Endothelial cell (in vitro differentiated cells): ENCODE data around the gene SLC9A9. TPM values are rescaled to one million over a fixed set of nuclear protein-coding genes. Genes with fewer than 3 reads are reported as not detected.

ENCODE experiments used
- DNase-seq: peaks from one replicate; pipeline ENCODE4 v3.0.0; 2021; ENCODE audit warnings: low spot score
- H3K27ac Mint-ChIP-seq: one replicate; pipeline ENCODE4 v1.8.0; 2021; ENCODE audit warnings: mixed read lengths, inconsistent platforms; ENCODE audit not compliant: unreplicated experiment
- H3K27me3 Mint-ChIP-seq: one replicate; pipeline ENCODE4 v1.8.0; 2021; ENCODE audit warnings: mild to moderate bottlenecking, moderate library complexity, mixed read lengths, inconsistent platforms; ENCODE audit not compliant: unreplicated experiment
- H3K36me3 Mint-ChIP-seq: one replicate; pipeline ENCODE4 v1.8.0; 2021; ENCODE audit warnings: mild to moderate bottlenecking, low read depth, mixed read lengths, inconsistent platforms; ENCODE audit not compliant: unreplicated experiment
- H3K4me1 Mint-ChIP-seq: one replicate; pipeline ENCODE4 v1.8.0; 2021; ENCODE audit warnings: mild to moderate bottlenecking, mixed read lengths, inconsistent platforms; ENCODE audit not compliant: unreplicated experiment
- H3K4me3 Mint-ChIP-seq: one replicate; pipeline ENCODE4 v1.8.0; 2021; ENCODE audit warnings: mild to moderate bottlenecking, mixed read lengths, inconsistent platforms; ENCODE audit not compliant: unreplicated experiment
- H3K9me3 Mint-ChIP-seq: one replicate; pipeline ENCODE4 v1.8.0; 2021; ENCODE audit warnings: mixed read lengths, inconsistent platforms; ENCODE audit not compliant: unreplicated experiment
- long read RNA-seq: library from polyadenylated mRNA; unstranded; transcript quantifications from one replicate; pipeline ENCODE4 v2.0.0, GENCODE V29; 2020; ENCODE audit not compliant: unreplicated experiment
- total RNA-seq: library from RNA; stranded (reverse); fragmentation: NEBNext Ultra II Directional; extraction: Animal tissue kit (Norgen Biotek cat#: 25700); gene quantifications from one replicate; pipeline ENCODE4 v1.2.1, GENCODE V29; 2021; ENCODE audit not compliant: unreplicated experiment
- TF ChIP-seq, protein P1 (sequence below): fragments of 200-600 bp; sonication (generic); IDR thresholded peaks from one replicate; pipeline ENCODE4 v1.5.0; 2021; ENCODE audit warnings: antibody characterized with exemption; ENCODE audit not compliant: unreplicated experiment

SLC9A9 gene
- 7.9 TPM for total RNA-seq
- long read RNA-seq, partial matches to known transcripts, result 0 of 1 reads
- long read RNA-seq, other reads (novel, unspliced or antisense), result 0 of 1 reads

DNA sequence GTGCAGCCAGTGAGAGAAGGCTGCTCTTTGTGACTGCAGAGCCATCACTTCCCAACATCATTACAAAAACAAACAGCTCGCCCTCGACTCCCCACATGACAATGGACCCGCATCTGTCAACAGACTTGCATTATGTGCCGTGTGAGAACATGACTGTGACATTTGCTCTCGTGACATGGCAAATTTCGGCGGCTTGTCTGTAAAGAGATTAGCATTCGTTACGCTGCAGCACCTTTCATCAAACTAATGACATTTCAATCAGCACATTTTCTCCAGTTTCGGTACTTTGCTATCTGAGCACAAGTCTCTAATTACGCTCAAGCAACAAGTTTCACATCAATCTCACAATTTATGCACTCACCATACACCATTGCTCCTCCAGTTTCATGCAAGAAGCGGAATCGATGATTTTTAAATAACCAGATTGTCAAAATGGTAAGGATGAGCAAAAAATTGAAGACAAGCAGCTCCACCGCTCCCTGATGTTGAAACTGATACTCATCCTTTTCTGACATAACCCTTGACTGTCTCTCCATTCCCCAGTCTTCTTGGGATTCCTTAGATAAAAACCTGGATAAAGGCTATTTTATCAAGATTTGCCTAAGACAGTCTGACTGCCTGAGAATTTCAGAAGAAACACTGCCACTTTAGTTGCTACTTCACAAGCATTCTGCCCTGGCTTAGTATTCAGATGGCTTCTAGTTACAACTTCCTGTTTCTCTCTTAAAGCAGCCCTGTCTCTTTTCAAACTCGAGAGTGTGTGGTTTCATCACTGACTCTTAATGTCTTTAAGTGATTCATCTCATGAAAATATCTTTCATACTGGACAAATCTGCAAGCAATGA is at the start of gene SLC9A9:
Gene SLC9A9, minus strand, starts transcription at position 682 of the 845 bp plus-strand sequence. Its CDS starts 146 bp downstream, at position 536.
- peak; percentile 13 for DNase-seq
- Mint-ChIP-seq H3K4me3 (peak within 1 kb of the TSS; percentile 90), H3K36me3 (no peaks in the 10 kb centered on the region), H3K4me1 (peaks cover 21% of the 10 kb centered on the region), H3K27ac (peak within 1 kb of the TSS; percentile 9), H3K9me3 (no peaks in the 10 kb centered on the region), H3K27me3 (no peaks in the 10 kb centered on the region)
- TF ChIP-seq, protein P1, sequence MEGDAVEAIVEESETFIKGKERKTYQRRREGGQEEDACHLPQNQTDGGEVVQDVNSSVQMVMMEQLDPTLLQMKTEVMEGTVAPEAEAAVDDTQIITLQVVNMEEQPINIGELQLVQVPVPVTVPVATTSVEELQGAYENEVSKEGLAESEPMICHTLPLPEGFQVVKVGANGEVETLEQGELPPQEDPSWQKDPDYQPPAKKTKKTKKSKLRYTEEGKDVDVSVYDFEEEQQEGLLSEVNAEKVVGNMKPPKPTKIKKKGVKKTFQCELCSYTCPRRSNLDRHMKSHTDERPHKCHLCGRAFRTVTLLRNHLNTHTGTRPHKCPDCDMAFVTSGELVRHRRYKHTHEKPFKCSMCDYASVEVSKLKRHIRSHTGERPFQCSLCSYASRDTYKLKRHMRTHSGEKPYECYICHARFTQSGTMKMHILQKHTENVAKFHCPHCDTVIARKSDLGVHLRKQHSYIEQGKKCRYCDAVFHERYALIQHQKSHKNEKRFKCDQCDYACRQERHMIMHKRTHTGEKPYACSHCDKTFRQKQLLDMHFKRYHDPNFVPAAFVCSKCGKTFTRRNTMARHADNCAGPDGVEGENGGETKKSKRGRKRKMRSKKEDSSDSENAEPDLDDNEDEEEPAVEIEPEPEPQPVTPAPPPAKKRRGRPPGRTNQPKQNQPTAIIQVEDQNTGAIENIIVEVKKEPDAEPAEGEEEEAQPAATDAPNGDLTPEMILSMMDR, result no peak

DNA sequence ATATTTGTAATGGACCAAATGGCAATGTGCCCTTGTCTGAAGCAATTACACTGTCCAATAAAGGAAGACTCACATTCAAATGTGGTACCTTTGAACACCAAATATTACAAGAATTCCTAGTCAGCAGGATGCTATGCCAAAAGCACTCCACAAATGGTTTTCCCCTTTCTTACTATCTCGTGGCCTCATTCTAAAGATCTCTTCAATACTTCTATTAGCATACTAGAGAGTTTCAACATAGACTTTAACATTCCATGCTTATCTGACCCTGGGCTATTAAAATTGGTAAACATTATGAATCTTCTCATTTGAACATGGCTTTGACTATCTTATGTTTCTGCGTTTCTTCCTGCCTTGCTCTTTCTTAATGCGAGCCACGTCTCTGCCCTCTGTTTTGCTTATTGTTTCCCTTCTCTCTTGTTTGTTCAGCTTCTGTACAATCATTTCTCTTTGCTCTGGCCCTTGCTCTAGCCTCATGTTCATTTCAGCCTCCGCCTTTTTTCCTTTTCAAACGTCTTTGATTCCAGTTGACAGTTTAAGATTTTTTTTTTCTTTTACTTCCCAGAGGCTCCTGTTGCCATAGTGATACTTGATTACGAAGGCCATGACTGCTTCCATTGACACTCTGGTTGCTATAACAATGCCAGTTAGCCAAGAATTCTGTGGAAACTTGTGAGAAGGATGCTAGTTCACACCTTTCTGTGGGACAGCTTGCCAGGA is 49.5 kb upstream of the SLC9A9 start:
- TF ChIP-seq, protein P1, result no peak
- no peak for DNase-seq
- Mint-ChIP-seq H3K36me3 (no peaks in the 10 kb centered on the region), H3K27ac (peak overlapping the region; percentile 70), H3K4me1 (no peaks in the 10 kb centered on the region), H3K9me3 (no peaks in the 10 kb centered on the region), H3K27me3 (peaks cover 4% of the 10 kb centered on the region), H3K4me3 (no peak overlapping the region)

DNA sequence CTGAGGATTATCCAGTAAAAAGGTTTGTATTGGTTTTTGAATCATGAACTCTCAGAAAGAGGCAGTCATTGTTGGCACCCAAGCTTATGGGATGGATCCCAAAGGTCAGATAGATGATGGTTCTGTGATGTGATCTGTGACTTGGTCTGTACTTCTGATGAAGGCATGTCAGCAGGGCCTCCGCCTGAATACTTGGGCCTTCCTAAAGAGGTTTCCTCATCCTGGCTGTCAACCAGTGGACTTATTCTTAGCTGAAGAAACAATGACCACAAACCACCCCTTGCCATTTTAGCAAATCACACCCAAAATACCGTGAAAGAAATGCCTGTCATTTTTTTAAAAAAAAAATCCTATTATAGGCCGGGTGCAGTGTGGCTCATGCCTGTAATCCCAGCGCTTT is 48.2 kb upstream of the SLC9A9 start:
- H3K27me3 Mint-ChIP-seq, result peaks cover 4% of the 10 kb centered on the region
- H3K27ac Mint-ChIP-seq, result no peak overlapping the region
- TF ChIP-seq, protein P1, result no peak
- H3K4me3 Mint-ChIP-seq, result no peak overlapping the region
- no peaks in the 10 kb centered on the region for H3K4me1 Mint-ChIP-seq
- DNase-seq, result no peak
- H3K36me3 Mint-ChIP-seq, result no peaks in the 10 kb centered on the region
- no peaks in the 10 kb centered on the region for H3K9me3 Mint-ChIP-seq

- H3K4me3 Mint-ChIP-seq, result no peak overlapping the region
Observed at GRCh38 chr3:143895805-143896204, 47.5 kb upstream of the SLC9A9 start.

More at GRCh38 chr3:143895805-143896204, 47.5 kb upstream of the SLC9A9 start:
- H3K27ac Mint-ChIP-seq, result no peak overlapping the region
- H3K9me3 Mint-ChIP-seq, result no peaks in the 10 kb centered on the region
- no peaks in the 10 kb centered on the region for H3K4me1 Mint-ChIP-seq
- H3K27me3 Mint-ChIP-seq, result peaks cover 4% of the 10 kb centered on the region
- TF ChIP-seq, protein P1, result peak; percentile 13
- H3K36me3 Mint-ChIP-seq, result no peaks in the 10 kb centered on the region
- no peak for DNase-seq
